BE2C (cell line): ENCODE results near the gene NRP1.

Experiments used
- DNase-seq: peaks from one replicate; pipeline ENCODE4 v3.0.0-alpha.2; 2020
- H3K27me3 ChIP-seq: fragments of 250-450 bp; sonication (Bioruptor Pico); 2 replicates; pipeline ENCODE4 v1.5.1; 2020; ENCODE audit warnings: mild to moderate bottlenecking
- H3K36me3 ChIP-seq: fragments of 250-450 bp; sonication (Bioruptor Pico); 2 replicates; pipeline ENCODE4 v1.5.1; 2020; ENCODE audit warnings: mild to moderate bottlenecking
- H3K4me1 ChIP-seq: fragments of 250-450 bp; sonication (Bioruptor Pico); 2 replicates; pipeline ENCODE4 v1.5.1; 2020
- H3K4me3 ChIP-seq: 2 replicates; pipeline ENCODE4 v1.5.1; 2011; ENCODE audit warnings: low read depth, low read length
- H3K9me3 ChIP-seq: fragments of 250-450 bp; sonication (Bioruptor Pico); 2 replicates; pipeline ENCODE4 v1.5.1; 2020
- CTCF ChIP-seq: IDR thresholded peaks from 2 replicates; pipeline ENCODE4 v1.5.1; 2012; ENCODE audit warnings: mild to moderate bottlenecking, low read depth, low read length

The NRP1 gene

GRCh38 chr10:33279811-33280602 is 54.5 kb downstream of the NRP1 start:
- no peaks in the 10 kb centered on the region for H3K27me3 ChIP-seq
- TF ChIP-seq CTCF, result no peak
- no peaks in the 10 kb centered on the region for H3K9me3 ChIP-seq
- no peaks in the 10 kb centered on the region; the same call in 1 of the 2 replicates for H3K36me3 ChIP-seq
- peak; percentile 23 for DNase-seq
- no peak overlapping the region for H3K4me3 ChIP-seq
- peaks cover 18% of the 10 kb centered on the region for H3K4me1 ChIP-seq

GRCh38 chr10:33279276-33279675 is 55.2 kb downstream of the NRP1 start:
- no peak; the same call in 1 of the 2 replicates for TF ChIP-seq CTCF
- DNase-seq, result peak; percentile 40
- H3K36me3 ChIP-seq, result no peaks in the 10 kb centered on the region; the same call in 1 of the 2 replicates
- H3K9me3 ChIP-seq, result no peaks in the 10 kb centered on the region
- no peak overlapping the region for H3K4me3 ChIP-seq
- H3K27me3 ChIP-seq, result no peaks in the 10 kb centered on the region
- H3K4me1 ChIP-seq, result peaks cover 18% of the 10 kb centered on the region

- Histone ChIP-seq H3K9me3 (no peaks in the 10 kb centered on the region), H3K4me1 (peaks cover 22% of the 10 kb centered on the region), H3K27me3 (no peaks in the 10 kb centered on the region), H3K36me3 (no peaks in the 10 kb centered on the region; the same call in 1 of the 2 replicates), H3K4me3 (no peak overlapping the region)
- no peak for DNase-seq
- no peak for TF ChIP-seq CTCF
Measured at GRCh38 chr10:33278198-33278597, 56.3 kb downstream of the NRP1 start.

GRCh38 chr10:33277135-33277536 is 57.3 kb downstream of the NRP1 start:
- Histone ChIP-seq H3K4me3 (no peak overlapping the region; the same call in 1 of the 2 replicates), H3K4me1 (peaks cover 28% of the 10 kb centered on the region), H3K27me3 (no peaks in the 10 kb centered on the region), H3K36me3 (no peaks in the 10 kb centered on the region; the same call in 1 of the 2 replicates), H3K9me3 (no peaks in the 10 kb centered on the region)
- TF ChIP-seq CTCF, result no peak
- peak; percentile 89 for DNase-seq

GRCh38 chr10:33276282-33276923 is 58.1 kb downstream of the NRP1 start:
- DNase-seq, result no peak
- Histone ChIP-seq H3K4me3 (no peak overlapping the region), H3K9me3 (no peaks in the 10 kb centered on the region), H3K4me1 (peaks cover 29% of the 10 kb centered on the region), H3K36me3 (no peaks in the 10 kb centered on the region; the same call in 1 of the 2 replicates), H3K27me3 (no peaks in the 10 kb centered on the region)
- no peak for TF ChIP-seq CTCF
